GM08714 (cell line): ENCODE data around the gene DDX10.
"Not testable (repeated sequence)": the region's sequence is repeated elsewhere in the genome, so short reads cannot be mapped to it uniquely, and the experiment has no call there.

ENCODE experiments used
- H3K4me3 ChIP-seq: fragments of 200-500 bp; sonication (Bioruptor generic); 2 replicates; pipeline ENCODE4 v1.5.1; 2014; ENCODE audit warnings: mild to moderate bottlenecking, low read length, inconsistent platforms
- ZNF274 ChIP-seq: IDR thresholded peaks from 2 replicates; pipeline ENCODE4 v1.6.1; 2012; ENCODE audit warnings: mild to moderate bottlenecking, low read depth, low read length

DDX10 gene

GRCh38 chr11:108754901-108755625 lies 90.2 kb downstream of the DDX10 start:
- TF ChIP-seq ZNF274: no peak
- no peak overlapping the region for H3K4me3 ChIP-seq

GRCh38 chr11:108757630-108758029 lies 92.8 kb downstream of the DDX10 start:
- no peak for TF ChIP-seq ZNF274
- no peak overlapping the region for H3K4me3 ChIP-seq

- TF ChIP-seq ZNF274: no peak
- no peak overlapping the region for H3K4me3 ChIP-seq
Measured at GRCh38 chr11:108758458-108758857, 93.6 kb downstream of the DDX10 start.

DNA sequence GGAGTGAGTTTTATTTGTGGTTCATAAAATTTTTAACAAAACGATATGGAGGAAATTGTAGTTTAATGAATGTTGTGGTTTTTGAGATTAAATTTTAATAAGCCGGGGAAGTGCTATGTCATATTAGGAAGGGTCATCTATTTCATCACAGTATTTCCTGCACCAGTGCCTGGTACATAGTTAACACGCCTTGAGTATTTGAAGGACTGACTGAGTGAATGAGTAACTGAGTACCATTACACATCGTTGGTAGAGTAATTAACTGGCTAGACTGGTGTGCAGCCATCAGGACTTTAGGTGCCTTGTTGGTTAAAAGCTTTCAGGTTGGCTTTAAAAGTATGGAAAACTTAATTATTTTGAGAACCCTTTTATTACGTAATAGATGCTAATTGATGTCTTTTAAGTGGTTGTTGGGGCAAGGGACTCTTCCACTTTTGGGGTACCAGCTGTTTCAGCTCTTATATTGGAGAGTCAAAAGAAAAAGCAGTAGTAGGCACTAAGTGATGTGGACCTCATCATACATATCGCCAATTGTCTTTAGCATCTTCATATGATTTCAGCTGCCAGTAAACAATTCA lies 101.8 kb downstream of the DDX10 start:
- TF ChIP-seq ZNF274: no peak
- no peak overlapping the region for H3K4me3 ChIP-seq

- H3K4me3 ChIP-seq: no peak overlapping the region
- no peak for TF ChIP-seq ZNF274
Measured at GRCh38 chr11:108768370-108768769, 103.5 kb downstream of the DDX10 start.

GRCh38 chr11:108768964-108769363 lies 104.1 kb downstream of the DDX10 start:
- no peak for TF ChIP-seq ZNF274
- H3K4me3 ChIP-seq: no peak overlapping the region

- TF ChIP-seq ZNF274: no peak
- no peak overlapping the region for H3K4me3 ChIP-seq
Measured at GRCh38 chr11:108774037-108774730, 109.3 kb downstream of the DDX10 start.

GRCh38 chr11:108775324-108775723 lies 110.5 kb downstream of the DDX10 start:
- no peak overlapping the region for H3K4me3 ChIP-seq
- no peak for TF ChIP-seq ZNF274

DNA sequence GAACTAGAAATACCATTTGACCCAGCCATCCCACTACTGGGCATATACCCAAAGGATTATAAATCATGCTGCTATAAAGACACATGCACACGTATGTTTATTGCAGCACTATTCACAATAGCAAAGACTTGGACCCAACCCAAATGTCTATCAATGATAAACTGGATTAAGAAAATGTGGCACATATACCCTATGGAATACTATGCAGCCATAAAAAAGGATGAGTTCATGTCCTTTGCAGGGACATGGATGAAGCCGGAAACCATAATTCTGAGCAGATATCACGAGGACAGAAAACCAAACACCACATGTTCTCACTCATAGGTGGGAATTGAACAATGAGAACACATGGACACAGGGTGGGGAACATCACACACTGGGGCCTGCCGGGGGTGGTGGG lies 114.3 kb downstream of the DDX10 start:
- H3K4me3 ChIP-seq: not testable (repeated sequence)

DNA sequence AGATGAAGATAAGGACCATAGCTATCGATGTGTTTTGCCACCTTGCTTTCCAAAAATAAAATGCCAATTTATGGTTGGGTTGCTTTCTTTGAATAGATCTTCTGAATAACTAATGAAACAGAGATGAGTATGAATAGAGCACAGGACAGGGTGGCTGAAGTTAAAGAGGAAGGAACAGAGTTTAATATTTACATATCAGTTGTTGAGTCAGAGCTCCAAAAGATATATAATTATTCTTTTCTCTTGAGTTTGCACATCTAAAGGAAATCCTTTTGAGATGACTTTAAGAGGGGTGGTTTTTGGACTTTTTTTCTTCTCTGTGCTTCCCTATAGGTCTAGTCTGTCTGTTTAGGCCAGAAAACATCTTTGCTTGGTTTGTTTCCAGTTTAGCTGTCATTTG lies 115.2 kb downstream of the DDX10 start:
- TF ChIP-seq ZNF274: no peak
- no peak overlapping the region for H3K4me3 ChIP-seq

DNA sequence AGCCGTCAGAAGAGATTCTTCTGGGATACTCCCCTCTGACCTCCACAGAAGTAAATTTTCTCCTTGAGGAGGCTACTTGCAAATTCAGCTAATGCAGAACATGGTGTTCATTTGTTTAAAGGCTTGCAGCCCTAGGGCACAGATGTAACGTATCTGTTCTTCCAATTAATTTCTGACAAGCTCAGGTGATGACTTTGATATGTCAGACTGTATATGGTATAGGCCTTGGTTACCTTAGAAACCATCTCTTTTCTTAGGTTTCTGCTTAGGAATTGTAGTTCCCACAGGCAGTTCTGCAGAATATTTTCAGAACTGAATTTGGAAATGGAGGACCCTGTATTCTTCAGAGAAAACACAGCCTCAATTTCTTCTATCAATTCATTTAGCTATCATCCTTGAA lies 117.1 kb downstream of the DDX10 start:
- H3K4me3 ChIP-seq: no peak overlapping the region
- TF ChIP-seq ZNF274: no peak

- no peak for TF ChIP-seq ZNF274
- no peak overlapping the region for H3K4me3 ChIP-seq
Measured at GRCh38 chr11:108786281-108786990, 121.6 kb downstream of the DDX10 start.

GRCh38 chr11:108787105-108787504 lies 122.2 kb downstream of the DDX10 start:
- no peak for TF ChIP-seq ZNF274
- no peak overlapping the region for H3K4me3 ChIP-seq

DNA sequence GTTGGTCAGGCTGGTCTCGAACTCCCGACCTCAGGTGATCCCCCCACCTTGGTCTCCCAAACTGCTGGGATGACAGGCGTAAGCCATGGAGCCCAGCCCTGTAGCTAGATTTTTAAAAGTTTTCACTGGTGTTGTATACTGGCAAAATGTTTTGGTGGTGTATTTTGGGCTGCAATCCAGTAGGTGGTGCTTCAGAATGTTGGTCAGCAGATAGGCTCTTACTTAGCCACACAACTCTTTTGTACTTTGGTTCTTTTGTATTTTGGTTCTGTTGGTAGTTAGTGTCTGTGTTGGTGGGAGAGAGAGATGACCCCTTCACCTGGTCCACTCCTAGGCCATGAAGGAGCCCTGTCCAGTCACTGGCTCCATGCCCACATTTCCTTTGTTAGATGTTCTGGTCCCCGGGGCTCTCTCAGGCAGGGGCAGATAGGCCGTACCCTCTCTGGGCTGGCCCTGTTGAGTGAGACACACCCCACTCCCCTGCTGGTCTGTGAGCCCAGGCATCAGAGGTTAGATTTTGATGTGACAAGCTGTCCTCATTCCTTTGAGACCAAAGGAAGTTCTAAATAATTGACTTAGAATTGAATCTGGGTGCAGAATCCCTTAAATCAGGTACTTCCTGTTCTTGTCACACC lies 123.8 kb downstream of the DDX10 start:
- no peak for TF ChIP-seq ZNF274
- H3K4me3 ChIP-seq: no peak overlapping the region
